HUDEP-2 (cell line): ENCODE data around the gene PDE9A.

Source experiments
- DNase-seq, 76 experiments: peaks; one replicate each; lab custom pipeline; 2025; ENCODE audit not compliant: unreplicated experiment in 76 of 76; lab: John Stamatoyannopoulos, UW

The PDE9A gene

GRCh38 chr21:42766739-42767560 is 113.5 kb downstream of the PDE9A start:
- no peak for DNase-seq

- DNase-seq = no peak
Measured at GRCh38 chr21:42767561-42767835, 114.1 kb downstream of the PDE9A start.

GRCh38 chr21:42768324-42769121 is 115.1 kb downstream of the PDE9A start:
- DNase-seq = no peak

- no peak for DNase-seq
Measured at GRCh38 chr21:42769183-42769819, 115.9 kb downstream of the PDE9A start.

GRCh38 chr21:42769820-42770716 is 116.6 kb downstream of the PDE9A start:
- DNase-seq = no peak

GRCh38 chr21:42770717-42771502 is 117.5 kb downstream of the PDE9A start:
- no peak for DNase-seq

GRCh38 chr21:42771503-42771805 is 118.0 kb downstream of the PDE9A start:
- DNase-seq = no peak

GRCh38 chr21:42775123-42775522 is 121.7 kb downstream of the PDE9A start:
- DNase-seq = no peak

- DNase-seq = no peak
Measured at GRCh38 chr21:42775891-42776290, 122.5 kb downstream of the PDE9A start.

GRCh38 chr21:42777064-42777756 is 123.8 kb downstream of the PDE9A start:
- no peak for DNase-seq

- no peak for DNase-seq
Measured at GRCh38 chr21:42777757-42778344, 124.4 kb downstream of the PDE9A start.

- DNase-seq = no peak
Measured at GRCh38 chr21:42779431-42779861, 126.0 kb downstream of the PDE9A start.

- DNase-seq = no peak
Measured at GRCh38 chr21:42780617-42781016, 127.2 kb downstream of the PDE9A start.

GRCh38 chr21:42781150-42781970 is 127.9 kb downstream of the PDE9A start:
- DNase-seq = no peak

- DNase-seq = no peak
Measured at GRCh38 chr21:42781971-42782722, 128.7 kb downstream of the PDE9A start.

- DNase-seq = no peak
Measured at GRCh38 chr21:42782723-42783242, 129.4 kb downstream of the PDE9A start.

GRCh38 chr21:42784276-42784675 is 130.9 kb downstream of the PDE9A start:
- no peak for DNase-seq
